ENCODE data around the gene GNAT1.

The GNAT1 gene

DNA sequence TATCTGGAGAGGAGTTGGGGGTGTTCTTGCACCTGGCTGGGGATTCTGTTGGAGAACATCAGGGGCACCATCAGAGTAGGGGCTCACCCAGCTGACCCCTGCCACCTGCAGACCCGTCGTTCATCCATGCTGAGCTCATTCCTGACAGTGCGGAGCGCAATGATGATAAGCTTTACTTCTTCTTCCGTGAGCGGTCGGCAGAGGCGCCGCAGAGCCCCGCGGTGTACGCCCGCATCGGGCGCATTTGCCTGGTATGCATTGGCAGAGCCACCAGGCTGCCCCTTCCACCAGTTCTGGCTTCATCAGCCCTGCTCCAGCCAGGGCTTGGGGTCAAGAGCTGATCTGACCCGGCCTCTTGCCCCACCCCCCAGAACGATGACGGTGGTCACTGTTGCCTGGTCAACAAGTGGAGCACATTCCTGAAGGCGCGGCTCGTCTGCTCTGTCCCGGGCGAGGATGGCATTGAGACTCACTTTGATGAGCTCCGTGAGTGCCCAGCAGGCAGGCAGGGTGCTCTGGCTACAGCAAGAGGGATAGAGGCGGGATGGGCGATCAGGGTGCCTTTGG lies 8.8 kb upstream of the GNAT1 start:
- DNase-seq: no peak

DNA sequence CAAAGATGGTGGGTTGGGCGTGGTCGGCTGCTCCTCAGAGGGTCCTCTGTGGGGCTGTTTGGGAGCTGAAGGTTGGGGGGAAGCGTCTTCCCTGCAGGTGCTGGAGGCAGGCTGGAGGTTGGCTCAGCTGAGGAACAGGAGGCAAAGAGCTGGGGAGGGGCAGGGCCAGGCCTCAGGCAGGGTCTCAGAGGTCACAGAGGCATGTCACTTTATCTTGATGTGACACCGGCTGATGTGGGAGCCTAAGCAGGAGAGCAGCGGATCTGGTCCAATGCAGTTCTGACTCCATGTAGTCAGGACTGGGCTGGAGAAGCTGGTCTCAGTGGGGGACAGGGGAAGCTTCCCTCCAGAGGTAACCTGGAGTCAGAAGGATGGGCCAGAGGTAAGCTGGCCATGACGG lies 7.7 kb upstream of the GNAT1 start:
- DNase-seq: no peak

DNA sequence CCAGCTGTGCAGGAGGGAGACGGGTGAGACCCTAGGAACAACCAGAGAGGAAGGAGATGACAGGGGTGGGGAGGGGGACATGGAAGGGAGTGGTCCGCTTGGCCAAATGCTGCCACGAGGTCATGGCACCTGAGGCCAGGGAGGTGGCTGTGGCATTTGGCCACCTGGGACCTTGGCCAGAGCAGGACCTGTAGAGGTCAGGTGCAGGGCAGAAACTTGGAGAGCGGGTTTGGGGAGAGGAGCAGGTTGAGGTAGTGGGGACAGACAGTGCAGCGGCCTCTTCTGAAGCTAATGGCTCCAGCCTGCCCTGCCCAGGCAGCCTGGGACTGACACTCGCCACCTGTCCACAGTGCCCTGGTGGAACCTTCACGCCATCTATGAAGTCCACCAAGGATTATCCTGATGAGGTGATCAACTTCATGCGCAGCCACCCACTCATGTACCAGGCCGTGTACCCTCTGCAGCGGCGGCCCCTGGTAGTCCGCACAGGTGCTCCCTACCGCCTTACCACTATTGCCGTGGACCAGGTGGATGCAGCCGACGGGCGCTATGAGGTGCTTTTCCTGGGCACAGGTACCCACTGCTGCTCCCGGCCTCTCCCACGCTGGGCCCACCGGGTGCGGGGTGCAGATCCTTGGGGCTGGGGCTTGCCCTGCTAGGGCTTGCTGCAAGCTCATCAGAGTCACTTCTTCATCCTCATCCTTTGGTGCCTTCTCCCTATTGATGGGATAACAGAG lies 7.0 kb upstream of the GNAT1 start:
- DNase-seq: no peak

DNA sequence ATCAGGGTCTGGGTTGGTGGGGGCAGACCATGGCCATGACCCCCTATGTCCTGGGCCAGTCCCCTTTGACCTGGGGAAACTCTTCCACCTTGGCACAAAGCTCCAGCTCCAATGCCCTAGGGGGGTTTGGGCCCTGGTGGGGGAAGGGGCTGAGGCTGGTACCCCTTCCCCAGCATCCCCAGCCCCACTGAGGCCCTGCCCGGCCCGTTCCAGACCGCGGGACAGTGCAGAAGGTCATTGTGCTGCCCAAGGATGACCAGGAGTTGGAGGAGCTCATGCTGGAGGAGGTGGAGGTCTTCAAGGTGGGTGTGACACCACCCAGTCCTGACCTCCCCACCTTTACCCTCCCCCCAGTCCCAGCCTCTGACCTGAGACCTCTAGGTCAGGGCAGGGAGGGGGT lies 6.2 kb upstream of the GNAT1 start:
- no peak for DNase-seq

DNA sequence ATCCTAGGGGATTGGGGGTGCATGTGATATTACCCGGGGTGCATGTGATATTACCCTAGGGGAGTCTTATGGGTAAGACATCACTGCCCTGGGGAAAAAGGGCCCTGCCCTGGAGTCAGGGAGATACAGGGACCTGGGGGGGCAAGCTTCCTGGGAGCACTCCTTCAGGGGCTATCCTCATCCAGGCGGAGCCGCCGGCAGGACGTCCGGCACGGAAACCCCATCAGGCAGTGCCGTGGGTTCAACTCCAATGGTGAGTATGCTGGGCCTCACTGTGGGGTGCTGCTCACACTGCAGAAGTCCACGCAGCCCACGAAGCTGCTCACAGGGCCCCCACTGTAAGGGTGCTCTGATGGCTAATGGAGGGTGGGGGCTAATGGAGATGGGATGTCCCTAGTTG lies 5.3 kb upstream of the GNAT1 start:
- DNase-seq: no peak

DNA sequence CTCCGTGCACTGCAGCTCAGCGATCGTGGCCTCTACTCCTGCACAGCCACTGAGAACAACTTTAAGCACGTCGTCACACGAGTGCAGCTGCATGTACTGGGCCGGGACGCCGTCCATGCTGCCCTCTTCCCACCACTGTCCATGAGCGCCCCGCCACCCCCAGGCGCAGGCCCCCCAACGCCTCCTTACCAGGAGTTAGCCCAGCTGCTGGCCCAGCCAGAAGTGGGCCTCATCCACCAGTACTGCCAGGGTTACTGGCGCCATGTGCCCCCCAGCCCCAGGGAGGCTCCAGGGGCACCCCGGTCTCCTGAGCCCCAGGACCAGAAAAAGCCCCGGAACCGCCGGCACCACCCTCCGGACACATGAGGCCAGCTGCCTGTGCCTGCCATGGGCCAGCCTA lies 3.7 kb upstream of the GNAT1 start:
- DNase-seq: no peak

DNA sequence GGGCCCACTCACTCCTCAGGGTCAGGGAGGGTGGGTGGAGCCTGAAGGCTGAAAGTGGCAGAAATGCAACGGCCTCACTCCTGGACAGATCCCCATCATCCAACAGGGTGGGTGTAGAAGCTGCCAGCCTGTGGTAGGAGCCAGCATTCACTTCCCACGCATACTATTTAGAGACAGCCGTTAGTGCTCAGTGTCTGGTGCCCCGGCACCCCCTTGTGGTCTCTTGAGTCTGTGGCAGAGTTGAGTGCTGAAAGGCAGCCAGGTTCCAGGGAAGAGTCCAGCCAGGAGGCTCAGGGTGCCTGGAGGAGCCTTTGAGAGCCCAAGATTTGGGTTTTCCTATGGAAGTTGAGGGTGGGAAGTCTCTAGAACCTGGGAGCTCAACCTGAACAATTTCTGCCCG lies 2.1 kb upstream of the GNAT1 start:
- DNase-seq: no peak

DNA sequence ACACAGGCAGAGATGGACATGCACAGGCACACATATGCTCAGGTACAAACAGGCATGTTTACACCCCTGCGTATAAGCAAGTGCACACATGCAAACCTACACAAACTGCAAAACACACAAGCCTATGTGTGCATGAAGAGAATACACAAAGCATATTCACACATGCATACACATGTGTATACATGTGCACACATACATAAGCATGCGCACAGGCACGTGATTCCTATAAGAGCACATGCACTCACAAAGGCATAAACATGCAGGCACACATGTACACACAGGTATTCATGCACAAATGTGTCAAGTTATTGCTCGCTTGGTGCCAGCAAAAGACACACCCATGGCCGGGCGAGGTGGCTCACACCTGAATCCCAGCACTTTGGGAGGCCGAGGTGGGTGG lies 1.4 kb upstream of the GNAT1 start:
- DNase-seq: no peak

DNA sequence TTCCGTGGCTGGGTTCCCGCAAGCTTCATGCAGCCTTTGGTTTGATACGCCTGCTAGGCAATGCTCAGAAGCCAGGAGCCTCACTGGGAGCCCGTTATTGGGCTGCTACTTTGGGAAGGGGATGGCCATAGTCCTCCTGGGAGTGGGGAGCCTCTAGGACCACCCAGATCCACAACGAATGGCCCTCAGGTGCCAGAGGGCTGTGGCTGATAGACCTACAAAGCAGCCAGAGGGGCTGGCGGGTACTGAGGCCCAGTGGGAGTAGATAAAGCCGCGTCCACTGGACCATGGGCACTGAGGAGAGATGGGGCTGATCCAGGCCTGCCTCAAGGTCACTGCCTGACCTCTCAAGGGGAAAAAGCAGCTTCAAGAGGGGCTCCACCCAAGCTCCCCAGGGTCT lies 714 bp downstream of the GNAT1 start:
- DNase-seq: no peak

DNA sequence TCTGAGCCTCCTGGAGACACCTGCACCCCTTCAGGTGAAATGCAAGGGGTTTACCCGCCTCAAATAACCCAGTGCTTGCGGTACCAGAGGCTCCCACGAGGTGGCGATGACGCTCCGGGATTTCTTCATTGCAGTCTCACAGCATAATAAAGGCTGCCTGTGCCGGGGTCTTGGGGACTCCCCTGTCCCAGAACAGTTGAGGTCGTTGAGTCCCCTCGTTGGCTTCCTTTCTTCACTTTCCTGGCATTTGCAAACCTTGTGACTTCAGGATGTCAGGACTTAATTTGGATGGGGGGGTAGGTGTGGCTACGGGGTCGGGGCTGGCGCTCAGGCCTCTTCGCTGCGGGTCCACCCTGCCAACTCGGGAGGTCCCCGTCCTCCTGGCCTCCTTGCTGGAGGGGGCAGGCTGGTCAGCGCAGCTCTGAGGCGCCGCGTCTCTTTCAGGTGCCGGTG lies 1.3 kb downstream of the GNAT1 start:
- DNase-seq: peak; percentile 64 to 85 (median 80)

DNA sequence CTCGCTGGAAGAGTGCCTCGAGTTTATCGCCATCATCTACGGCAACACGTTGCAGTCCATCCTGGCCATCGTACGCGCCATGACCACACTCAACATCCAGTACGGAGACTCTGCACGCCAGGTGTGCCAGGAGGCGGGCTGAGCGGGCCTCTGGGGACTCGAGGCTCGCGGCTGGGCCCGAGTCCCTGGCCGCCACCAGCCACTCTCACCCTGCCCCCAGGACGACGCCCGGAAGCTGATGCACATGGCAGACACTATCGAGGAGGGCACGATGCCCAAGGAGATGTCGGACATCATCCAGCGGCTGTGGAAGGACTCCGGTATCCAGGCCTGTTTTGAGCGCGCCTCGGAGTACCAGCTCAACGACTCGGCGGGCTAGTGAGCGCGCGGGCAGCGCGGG lies 1.9 kb downstream of the GNAT1 start:
- DNase-seq: no peak

DNA sequence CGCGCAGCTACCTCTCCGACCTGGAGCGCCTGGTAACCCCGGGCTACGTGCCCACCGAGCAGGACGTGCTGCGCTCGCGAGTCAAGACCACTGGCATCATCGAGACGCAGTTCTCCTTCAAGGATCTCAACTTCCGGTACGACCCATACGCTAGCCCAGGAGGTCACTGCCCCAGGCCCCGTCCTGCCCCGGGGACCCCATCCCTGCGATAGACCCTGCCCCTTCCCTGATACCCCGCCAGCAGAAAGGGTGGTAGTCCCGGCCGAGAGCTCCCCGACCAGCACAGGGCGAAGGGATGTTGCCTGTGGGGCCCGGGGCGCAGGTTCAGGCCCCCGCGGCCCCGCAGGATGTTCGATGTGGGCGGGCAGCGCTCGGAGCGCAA lies 2.3 kb downstream of the GNAT1 start:
- DNase-seq: no peak

DNA sequence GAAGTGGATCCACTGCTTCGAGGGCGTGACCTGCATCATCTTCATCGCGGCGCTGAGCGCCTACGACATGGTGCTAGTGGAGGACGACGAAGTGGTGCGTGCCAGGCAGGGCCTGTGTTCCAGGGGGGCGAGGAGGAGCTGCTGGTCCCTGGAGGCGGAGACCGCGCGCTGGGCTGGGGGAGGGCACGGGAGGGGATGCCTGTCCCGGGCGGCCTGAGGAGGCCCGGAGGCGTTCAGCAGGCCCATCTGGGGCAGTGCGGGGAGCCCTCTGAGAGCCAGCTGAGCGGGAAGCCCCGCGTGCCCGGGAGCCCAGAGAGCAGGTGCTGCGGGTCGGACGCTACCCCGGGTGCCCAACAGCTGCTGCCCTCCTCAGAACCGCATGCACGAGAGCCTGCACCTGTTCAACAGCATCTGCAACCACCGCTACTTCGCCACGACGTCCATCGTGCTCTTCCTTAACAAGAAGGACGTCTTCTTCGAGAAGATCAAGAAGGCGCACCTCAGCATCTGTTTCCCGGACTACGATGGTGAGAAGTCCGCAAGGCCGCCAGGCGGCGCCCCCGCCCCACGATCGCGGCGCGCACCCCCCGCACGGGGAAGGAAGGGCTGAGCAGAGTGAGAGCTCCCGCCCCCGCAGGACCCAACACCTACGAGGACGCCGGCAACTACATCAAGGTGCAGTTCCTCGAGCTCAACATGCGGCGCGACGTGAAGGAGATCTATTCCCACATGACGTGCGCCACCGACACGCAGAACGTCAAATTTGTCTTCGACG lies 2.9 kb downstream of the GNAT1 start:
- DNase-seq: peak; percentile 38 to 83 (median 60)

DNA sequence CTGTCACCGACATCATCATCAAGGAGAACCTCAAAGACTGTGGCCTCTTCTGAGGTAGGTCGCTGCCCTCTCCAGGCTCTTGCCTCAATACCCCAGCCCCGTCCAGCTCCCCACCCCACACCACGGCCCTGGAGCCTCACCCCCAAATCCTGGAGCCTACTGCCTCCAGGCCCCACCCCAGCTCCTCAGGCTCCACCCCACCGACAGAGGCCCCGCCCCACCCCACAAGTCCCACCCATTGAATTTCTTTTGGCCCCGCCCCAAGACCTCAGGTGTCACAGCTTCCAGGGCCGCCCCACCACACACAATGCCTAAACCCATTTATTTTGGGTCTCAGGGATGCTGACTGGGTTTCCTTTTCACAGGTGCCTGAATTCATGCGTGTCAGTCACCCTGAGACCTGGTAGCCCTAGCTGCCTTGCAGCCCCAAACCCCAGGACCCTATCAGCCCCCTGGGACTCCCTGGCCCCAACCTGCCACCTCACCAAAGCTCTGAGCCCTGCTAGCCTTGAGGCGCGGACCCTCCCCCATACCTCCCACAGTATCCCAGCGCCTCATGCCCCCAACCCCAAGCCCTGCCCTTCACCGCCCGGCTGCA lies 3.6 kb downstream of the GNAT1 start:
- DNase-seq: peak in 2 of 4 experiments; percentile 41 to 52

DNA sequence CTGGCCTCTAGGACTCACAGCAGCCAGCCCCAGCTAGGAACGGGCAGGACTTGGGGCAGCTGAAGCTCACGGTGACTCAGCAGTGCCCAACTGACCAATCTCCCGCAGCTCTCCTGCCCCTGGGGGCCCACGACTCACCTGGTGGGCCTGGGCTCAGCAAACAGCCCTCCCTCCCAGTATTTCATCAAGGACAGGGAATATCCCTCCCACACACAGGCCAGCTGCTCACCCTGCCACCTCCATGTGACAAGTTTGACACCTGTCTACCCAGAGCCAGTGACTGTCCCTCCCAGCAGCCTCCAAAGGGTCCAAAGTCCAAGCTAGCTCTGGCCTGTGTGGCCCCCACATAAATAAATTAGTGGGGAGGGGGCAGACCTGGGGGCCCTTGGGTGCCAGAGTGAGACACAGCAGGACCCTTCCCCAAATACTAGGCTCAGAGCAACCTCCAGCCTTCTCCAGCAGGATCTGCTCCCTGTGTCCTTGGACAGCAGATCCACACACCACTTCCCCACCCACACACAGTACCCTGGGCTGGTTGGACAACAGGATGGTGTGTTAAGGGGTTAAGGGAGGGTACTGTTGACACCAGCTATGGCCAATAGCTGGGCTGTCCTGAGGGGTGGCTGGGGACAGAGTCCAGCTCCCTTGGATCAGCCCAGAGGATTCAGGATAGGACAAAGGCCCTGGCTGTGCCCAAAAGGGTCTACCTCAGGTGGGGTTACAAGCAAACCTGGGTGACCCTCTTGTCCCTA lies 4.3 kb downstream of the GNAT1 start:
- no peak for DNase-seq

DNA sequence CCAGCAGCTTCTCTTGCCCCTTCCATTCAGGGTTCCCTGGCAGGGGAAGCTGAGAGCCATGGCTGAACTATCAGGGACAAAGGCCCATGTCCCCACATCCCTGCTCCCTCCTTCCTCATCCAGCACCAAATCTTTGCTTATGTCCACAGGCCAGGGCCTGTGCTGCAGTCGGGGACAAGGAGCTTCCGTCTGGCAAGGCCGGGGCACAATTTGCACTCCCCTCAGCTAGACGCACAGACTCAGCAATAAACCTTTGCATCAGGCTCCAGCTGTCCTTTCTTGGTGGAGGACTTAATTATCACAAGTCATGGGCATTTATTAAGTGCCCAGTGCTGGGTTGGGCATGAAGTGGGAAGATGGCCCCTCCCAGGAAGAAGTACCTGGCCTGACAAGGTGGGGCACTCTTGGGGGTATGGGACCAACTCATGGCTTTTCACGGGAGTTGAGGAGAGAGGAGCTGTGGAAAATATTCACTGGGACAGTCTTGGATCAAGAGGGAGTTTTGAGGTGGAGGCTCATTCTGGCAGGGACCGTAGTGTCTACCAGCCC lies 4.9 kb downstream of the GNAT1 start:
- DNase-seq: no peak

DNA sequence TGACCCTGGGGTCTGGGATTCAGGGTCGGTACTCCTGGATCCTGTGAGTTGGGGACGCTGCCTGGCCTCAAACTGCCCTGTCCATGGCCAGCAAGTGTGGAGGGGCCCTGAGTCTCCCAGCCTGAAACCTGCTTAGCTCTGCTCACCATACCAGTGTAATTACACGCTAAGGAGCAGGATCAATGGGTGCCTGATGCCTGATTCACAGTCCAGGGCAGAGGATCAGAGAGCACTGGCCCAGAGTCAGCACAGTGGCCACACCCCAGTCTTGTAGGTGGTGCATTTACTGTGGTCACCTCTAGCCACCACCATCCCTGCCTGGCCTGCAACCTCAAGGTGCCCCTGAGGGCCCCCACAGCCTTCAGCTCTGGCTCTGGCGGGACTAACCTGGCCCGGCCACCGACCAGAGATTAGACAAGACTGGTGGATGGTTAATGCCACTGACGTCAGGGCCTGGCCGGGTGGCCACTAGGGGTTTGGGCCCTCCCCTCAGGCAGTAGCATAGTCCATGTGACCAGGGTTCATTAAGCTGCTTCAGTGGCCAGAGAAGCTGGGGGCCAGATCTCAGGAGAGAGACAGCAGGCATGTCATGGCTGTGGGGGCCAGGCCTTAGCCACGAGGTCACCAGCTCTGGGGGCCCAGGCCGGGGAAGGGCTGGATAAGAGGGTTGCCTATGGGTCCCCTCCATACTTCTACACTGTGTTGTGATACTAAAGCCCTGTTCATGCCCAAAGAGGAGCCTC lies 10.3 kb downstream of the GNAT1 start:
- DNase-seq: no peak

DNA sequence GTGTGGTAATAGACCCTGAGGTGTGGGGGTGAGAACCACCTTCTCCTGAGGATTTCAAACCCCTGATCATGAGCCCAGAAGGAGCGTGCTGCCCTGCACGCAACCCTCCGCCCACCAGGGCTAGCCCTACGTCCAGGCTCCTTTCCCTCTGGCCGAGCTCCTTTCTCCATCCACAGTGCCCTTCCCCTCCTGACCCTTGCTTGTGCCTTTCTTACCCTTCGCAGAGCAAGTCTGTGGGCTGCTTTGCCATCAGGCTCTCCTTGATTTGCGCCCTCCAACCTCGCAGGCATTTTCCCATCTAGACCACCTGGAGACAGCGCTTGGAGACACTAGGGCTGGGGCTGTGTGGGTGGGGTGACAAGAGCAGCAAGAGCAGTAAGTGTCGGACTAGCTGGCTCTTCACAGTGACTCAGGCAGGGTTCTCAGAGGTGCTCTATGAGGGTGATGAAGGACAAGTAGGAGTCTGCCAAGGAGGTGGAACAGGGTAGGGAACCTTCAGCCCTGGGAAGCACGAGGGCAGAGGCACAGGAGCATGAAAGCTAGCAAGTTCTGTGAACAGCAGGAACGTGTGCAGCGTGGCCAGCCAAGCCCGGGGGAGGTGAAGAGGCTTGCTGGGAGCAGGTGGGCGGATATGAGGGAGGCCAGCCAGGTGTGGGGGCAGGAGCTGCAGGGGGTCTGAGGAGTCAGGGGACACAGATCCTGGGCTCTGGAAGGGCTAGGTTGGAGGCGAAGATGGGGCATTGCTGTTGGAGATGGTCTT lies 11.1 kb downstream of the GNAT1 start:
- no peak for DNase-seq

DNA sequence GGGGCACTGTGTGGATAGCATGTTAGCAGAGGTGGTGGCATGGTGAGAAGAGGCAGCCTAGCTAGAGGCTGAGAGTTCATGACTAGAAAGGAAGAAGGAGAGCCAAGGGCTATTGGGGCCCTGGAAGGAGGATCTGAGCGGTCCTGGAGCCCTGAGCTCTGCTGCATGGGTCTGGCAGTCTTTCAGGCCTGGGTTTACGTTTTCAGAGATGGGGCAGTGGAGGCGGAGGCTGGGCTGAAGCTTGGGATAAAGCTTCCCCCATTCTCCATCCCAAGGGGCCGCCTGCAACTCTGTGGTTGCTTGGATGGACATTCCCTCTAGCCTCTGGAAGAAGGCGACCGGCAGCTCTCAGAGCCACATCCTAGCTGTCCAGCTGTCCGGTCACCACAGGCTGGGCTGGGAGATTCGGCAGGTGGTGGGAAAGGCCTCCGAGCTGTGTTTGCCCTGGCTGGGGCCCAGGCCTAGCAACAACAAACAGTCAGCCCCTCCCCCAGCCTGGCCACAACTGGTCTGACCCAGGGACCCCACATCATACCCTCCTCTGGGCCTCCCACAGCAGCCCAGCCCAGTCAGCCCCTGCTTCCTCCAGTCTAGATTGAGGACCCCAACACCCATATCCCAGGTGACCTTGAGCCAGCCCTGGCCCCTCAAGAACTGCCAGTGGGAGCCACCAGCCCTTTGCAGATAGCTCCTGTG lies 11.9 kb downstream of the GNAT1 start:
- DNase-seq: no peak

Measured in activated naive CD4-positive, alpha-beta T cell (primary cell).